ENCODE results near the gene ELK3.

Gene ELK3

DNA sequence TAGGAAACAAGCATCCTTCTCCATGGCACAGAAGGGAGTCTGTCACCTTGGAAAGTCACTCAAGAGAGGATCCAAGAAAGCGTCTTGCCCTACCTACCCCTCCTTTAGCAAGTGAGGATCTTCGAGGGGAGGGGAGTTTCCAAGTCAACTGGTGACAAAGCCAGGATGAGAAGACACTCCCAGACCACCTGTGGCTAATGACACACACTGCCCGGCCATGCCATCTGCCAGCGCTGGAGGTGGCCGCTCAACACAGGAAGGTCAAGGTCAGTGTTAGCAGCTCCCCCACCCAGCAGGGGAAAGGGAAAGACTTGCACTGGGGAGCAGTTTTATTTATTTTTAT, 41.3 kb downstream of the ELK3 start:
- DNase-seq (ENCODE audit: low spot score): no peak

DNA sequence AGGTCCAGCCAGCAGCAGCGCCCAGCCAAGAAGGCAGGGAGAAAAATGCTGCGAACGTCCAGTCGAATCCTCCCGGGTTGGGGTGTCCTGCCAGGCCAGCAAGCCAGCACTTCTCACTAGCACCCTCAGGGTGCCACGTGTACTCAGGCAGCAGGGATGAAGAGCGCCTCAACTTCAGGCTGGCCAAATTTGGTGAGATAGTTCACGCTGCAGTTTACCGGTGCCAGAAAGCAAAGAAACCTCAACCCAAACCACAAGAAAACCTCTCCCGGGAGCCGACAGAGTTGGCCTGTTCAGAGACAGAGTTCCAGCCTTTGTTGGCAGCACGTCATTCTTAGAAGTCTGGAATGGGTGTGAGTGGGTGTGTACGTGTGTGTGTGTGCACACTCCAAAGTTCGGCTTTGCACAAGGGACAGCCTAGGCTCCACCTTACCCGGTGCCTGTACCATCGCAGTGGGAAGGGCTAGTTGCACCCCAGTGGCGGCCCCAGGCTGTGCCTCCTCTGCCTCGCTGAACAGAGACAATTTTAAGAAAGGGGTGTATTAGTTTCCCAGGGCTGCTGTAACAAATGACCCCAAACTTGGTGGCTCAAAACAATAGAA, 42.1 kb downstream of the ELK3 start:
- no peak for DNase-seq (ENCODE audit: low spot score)

DNA sequence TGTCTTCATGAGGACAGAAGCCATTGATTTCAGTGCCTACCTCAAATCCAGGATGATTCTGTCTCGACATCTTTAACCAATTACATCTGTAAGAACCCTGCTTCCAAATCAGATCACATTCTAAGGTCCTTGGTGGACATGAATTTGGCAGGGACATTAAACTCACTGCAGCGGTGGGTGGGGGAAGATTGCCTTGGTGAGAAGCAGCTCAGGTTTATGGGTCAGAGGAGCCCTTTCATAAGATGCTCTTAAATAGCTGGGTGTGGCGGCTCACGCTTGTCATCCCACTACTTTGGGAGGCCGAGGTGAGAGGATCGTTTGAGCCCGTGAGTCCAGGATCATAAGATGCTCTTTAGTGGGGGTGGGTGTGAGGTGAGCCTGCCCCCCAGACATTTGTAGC, 42.9 kb downstream of the ELK3 start:
- DNase-seq (ENCODE audit: low spot score): no peak

- no peak for DNase-seq (ENCODE audit: low spot score)
These were observed 43.4 kb downstream of the ELK3 start for GRCh38 chr12:96237465-96238077.

GRCh38 chr12:96238336-96239047, 44.3 kb downstream of the ELK3 start:
- DNase-seq (ENCODE audit: low spot score): no peak

GRCh38 chr12:96239711-96240635, 45.8 kb downstream of the ELK3 start:
- DNase-seq (ENCODE audit: low spot score): no peak

GRCh38 chr12:96240656-96241055, 46.5 kb downstream of the ELK3 start:
- no peak for DNase-seq (ENCODE audit: low spot score)

- no peak for DNase-seq (ENCODE audit: low spot score)
These were observed 47.3 kb downstream of the ELK3 start for GRCh38 chr12:96241431-96241830.

GRCh38 chr12:96241846-96242256, 47.7 kb downstream of the ELK3 start:
- DNase-seq (ENCODE audit: low spot score): no peak

DNA sequence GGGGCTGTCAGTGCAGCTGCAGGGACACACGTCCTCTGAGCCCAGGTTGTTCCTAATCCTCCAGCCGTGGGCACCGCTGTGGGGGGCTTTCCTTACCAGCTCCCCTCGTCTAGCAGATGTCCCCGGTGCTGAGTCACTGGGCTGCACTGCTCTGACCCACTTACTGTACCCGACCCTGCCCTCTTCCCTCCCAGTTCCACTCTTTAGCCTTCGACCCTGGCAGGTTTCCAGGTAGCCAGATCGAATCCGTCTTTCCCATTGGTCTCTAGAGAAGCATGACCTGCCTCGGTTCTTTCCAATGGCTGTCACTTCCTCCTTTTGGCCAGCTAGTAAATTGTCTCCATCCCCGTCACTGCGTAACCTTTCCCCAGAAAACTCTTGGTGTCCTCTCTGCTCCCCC, 48.4 kb downstream of the ELK3 start:
- no peak for DNase-seq (ENCODE audit: low spot score)

- DNase-seq (ENCODE audit: low spot score): no peak
These were observed 50.7 kb downstream of the ELK3 start for GRCh38 chr12:96244826-96245225.

- no peak for DNase-seq (ENCODE audit: low spot score)
These were observed 52.8 kb downstream of the ELK3 start for GRCh38 chr12:96246926-96247505.

DNA sequence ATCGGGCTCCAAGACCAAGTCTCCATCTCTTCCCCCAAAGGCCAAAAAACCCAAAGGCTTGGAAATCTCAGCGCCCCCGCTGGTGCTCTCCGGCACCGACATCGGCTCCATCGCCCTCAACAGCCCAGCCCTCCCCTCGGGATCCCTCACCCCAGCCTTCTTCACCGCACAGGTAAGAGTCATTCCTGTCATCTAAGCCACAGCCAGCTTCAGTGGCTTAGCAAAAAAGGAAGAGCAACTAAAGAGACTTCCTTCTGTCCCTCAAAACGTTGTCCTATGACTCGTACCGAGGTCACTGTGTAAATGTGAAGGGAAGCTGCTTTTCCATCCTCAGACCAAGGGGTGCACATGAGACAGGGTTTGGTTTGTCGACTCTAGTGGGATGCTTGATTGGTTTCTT, 53.4 kb downstream of the ELK3 start:
- DNase-seq (ENCODE audit: low spot score): no peak

DNA sequence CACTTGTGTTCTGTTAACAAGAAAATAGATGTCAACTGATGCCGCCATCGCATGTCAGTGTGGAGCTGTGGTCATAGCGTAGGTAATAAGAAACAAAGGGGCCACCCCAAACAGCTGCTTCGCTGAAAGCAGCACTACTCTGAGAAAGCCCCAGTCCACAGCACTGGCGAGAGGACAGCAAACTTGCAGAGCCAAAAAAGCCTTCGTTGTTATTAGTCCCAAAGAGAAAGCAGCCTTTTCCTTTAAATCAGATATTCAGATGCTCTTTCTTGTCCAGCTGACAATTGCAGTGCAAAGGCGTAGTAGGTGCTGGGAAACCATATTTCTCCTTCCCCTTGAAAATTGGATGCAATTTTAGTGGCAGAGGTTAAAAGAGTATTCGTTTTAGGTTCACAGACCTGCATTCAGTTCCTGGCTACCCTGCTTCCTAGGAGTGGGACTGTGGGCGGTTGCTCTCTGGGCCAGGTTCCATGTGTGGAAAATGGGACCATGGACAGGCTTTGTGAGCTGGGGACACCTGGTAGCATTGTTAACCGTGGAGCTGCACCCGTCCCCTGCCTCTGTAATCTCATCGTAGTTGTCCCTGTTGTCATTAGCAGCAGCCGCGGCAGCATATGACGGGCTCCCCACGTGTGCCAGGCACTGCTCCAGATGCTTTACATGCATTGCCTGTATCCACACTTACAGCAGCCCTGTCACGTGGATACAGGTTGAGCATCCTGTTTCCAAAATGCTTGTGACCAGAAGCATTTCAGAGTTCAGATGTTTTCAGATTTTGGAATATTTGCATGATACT, 54.2 kb downstream of the ELK3 start:
- DNase-seq (ENCODE audit: low spot score): no peak

DNA sequence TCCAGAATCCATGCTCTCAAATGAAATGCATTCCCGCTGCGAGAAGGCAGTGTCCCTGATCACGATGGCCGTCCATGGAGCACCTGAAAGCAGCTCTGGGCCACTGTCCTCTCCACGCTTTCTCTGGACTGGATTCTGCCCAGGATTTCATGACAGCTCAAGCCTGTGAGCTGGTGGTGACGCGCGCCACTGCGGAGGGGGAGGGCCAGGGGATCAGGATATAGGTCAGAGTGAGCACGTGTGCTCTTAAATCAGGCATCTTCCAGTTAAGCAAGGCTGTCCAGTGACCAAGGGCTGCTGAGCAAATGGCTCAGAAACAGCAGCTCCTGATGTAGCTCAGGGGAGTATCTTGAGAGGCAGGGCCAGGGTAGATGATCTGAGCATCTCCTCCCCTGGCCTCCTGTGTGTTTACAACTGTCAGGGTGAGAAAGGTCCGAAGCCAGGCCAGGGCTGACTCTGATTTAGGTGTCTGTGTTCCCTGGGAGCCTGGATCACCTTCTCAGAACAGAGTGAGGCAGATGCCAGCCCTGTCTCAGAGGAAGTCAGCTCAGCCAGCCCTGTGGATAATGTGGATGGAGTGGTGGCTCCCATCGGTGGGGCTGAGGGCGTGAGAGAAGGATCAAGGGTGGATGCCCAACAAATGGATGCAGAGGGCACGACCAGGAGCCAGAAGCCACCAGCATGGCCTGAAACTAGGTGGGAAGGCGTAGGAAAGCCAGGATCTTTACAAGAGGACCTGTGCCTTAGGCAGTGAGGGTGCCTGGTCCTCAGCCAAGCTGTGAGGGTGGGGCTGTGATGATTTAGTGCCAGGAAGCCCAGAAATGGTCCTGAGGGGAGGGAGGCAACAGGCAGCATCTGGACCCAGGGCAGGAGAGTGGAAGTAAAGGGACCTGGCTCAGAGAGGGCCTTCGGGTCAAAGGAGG, 55.3 kb downstream of the ELK3 start:
- DNase-seq (ENCODE audit: low spot score): no peak

GRCh38 chr12:96250119-96250685, 56.0 kb downstream of the ELK3 start:
- DNase-seq (ENCODE audit: low spot score): no peak

DNA sequence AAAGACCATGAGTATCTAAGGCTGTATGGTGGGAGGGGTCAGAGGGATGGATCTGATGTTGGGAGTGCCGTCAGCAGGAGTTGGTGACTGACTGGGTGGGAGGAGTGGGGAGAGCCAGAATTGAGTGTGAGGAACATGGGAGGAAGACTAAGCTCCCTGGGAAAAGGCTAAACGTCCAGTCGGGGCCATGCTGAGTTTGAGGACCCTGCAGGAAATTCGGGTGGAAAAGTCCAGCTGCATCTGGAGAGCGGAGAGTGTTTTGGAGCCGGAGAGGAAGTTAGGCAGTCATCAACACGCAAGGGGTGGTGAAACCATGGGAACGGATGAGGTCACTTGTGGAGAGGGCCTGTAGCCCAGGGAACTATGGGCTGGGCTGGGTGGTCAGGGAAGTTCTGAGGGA, 60.9 kb downstream of the ELK3 start:
- no peak for DNase-seq (ENCODE audit: low spot score)

DNA sequence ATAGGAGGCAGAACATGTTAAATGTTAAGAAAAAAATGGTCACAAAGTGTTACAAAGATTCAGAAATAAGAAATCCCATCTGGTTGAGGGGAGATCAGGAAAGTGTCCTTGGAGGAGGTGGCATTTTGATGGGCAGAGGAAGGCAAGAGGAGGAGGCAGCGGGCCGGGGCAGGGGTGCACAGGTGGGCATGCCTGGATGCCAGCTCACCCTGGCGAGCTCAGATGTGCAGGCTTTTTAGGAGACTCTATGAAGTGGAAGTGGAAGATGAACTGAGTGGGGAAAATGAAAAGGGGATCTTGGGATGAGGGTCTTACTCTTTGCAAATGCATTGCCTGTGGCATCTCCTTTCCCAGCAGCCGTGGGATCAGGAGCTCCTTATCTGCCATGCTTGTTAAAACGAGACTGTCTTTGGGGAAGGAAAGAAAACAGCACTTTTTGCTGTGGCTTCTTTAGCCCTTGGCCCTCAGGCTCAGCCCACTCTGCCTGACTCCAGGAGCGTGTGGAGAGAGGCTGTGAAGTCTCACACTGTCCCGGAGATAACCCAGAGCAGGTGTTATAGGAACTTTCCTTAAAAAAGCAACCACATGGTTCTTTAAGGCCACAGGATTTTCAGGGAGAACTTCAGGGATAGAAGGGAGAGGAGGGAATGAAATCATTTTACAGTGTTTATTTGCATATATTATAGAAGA, 62.6 kb downstream of the ELK3 start:
- DNase-seq (ENCODE audit: low spot score): no peak

GRCh38 chr12:96257550-96258103, 63.5 kb downstream of the ELK3 start:
- DNase-seq (ENCODE audit: low spot score): no peak

Data from HuH-7.5 (cell line).